Measurements from ENCODE around the gene IRF4. TPM values are rescaled to one million over a fixed set of nuclear protein-coding genes. Genes with fewer than 3 reads are reported as not detected.

Gene IRF4
- polyA plus RNA-seq, 1 of the 3 experiments (the other 2 are of a cell fraction) = not detected

- 19% methylated on average over 11 of the region's 11 CpGs for WGBS (ENCODE audit: low lambda C conversion rate)
- Histone ChIP-seq H3K4me3 (ENCODE audit: low read depth in 2 of 2, low read length in 1 of 2) (no peak overlapping the region), H3K9me3 (no peaks in the 10 kb centered on the region), H3K4me2 (no peak overlapping the region), H3K9ac (no peak overlapping the region), H3K27ac (ENCODE audit: low read depth in 2 of 2, low read length in 1 of 2) (no peak overlapping the region), H3K27me3 (ENCODE audit: insufficient read depth) (peaks cover 87% of the 10 kb centered on the region), H2AFZ (ENCODE audit: low read depth) (no peak overlapping the region), H3K36me3 (replicated peaks in 1 of 2; ENCODE audit: control insufficient read depth in 1 of 2, insufficient read depth in 2 of 2, low read length in 1 of 2) (no peaks in the 10 kb centered on the region), H3K4me1 (ENCODE audit: control insufficient read depth in 1 of 2, insufficient read depth in 2 of 2, low read depth in 1 of 2, low read length in 1 of 2) (no peaks in the 10 kb centered on the region), H3K79me2 (ENCODE audit: insufficient read depth) (no peaks in the 10 kb centered on the region), H4K20me1 (ENCODE audit: insufficient read depth) (no peaks in the 10 kb centered on the region), H3F3A (replicated peaks; ENCODE audit: insufficient read depth) (no peaks in the 10 kb centered on the region), H3K9me2 (no peaks in the 10 kb centered on the region)
- no peak for DNase-seq
- TF ChIP-seq NRF1 (IDR thresholded peaks at IDR 0.05; ENCODE audit: low read depth, low read length) (no peak), IRF3 (IDR thresholded peaks at IDR 0.05; ENCODE audit: low read depth, low read length) (no peak), RAD21 (IDR thresholded peaks at IDR 0.05; ENCODE audit: low read length) (no peak), SIN3A (IDR thresholded peaks at IDR 0.05; ENCODE audit: borderline replicate concordance, low read depth, low read length) (no peak), TCF12 (IDR thresholded peaks at IDR 0.05) (no peak), MXI1 (IDR thresholded peaks at IDR 0.05; ENCODE audit: low read depth, low read length) (no peak), ELF1 (IDR thresholded peaks at IDR 0.05) (no peak), JUND (IDR thresholded peaks at IDR 0.05) (no peak), TAF1 (IDR thresholded peaks at IDR 0.05; ENCODE audit: borderline replicate concordance, low read depth, low read length) (no peak), GABPA (IDR thresholded peaks at IDR 0.05; ENCODE audit: low read depth) (no peak), NFIC (IDR thresholded peaks at IDR 0.05; ENCODE audit: borderline replicate concordance) (no peak), GATA2 (CRISPR knock-in tag; IDR thresholded peaks at IDR 0.05) (no peak), MEF2A (IDR thresholded peaks at IDR 0.05; ENCODE audit: borderline replicate concordance, low read depth) (no peak), EP300 (IDR thresholded peaks at IDR 0.05; ENCODE audit: borderline replicate concordance in 1 of 2, low read depth in 1 of 2, low read length in 1 of 2) (no peak)
- TF ChIP-seq, protein P1, sequence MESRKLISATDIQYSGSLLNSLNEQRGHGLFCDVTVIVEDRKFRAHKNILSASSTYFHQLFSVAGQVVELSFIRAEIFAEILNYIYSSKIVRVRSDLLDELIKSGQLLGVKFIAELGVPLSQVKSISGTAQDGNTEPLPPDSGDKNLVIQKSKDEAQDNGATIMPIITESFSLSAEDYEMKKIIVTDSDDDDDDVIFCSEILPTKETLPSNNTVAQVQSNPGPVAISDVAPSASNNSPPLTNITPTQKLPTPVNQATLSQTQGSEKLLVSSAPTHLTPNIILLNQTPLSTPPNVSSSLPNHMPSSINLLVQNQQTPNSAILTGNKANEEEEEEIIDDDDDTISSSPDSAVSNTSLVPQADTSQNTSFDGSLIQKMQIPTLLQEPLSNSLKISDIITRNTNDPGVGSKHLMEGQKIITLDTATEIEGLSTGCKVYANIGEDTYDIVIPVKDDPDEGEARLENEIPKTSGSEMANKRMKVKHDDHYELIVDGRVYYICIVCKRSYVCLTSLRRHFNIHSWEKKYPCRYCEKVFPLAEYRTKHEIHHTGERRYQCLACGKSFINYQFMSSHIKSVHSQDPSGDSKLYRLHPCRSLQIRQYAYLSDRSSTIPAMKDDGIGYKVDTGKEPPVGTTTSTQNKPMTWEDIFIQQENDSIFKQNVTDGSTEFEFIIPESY (IDR thresholded peaks at IDR 0.05; ENCODE audit: borderline replicate concordance, low read depth) = no peak
- TF ChIP-seq, protein P2, sequence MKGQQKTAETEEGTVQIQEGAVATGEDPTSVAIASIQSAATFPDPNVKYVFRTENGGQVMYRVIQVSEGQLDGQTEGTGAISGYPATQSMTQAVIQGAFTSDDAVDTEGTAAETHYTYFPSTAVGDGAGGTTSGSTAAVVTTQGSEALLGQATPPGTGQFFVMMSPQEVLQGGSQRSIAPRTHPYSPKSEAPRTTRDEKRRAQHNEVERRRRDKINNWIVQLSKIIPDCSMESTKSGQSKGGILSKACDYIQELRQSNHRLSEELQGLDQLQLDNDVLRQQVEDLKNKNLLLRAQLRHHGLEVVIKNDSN (IDR thresholded peaks at IDR 0.05; ENCODE audit: borderline replicate concordance, low read depth) = no peak
- ChIA-PET CTCF (no interaction called here), POLR2A (no interaction called here)
These were observed 8.4 kb downstream of the IRF4 start for GRCh38 chr6:399785-400534.

Measured in SK-N-SH (cell line).